ENCODE data around the gene SOWAHB.

SOWAHB gene

GRCh38 chr4:76882630-76883029 is 15.3 kb downstream of the SOWAHB start:
- TF ChIP-seq GATA3 (IDR thresholded peaks at IDR 0.05; ENCODE audit: low read depth, low read length) (no peak), GATA2 (IDR thresholded peaks at IDR 0.05; ENCODE audit: low read depth, low read length) (no peak)

- no peak for TF ChIP-seq GATA3 (IDR thresholded peaks at IDR 0.05; ENCODE audit: low read depth, low read length)
- TF ChIP-seq GATA2 (IDR thresholded peaks at IDR 0.05; ENCODE audit: low read depth, low read length) = no peak
Measured at GRCh38 chr4:76881375-76881774, 16.6 kb downstream of the SOWAHB start.

- TF ChIP-seq GATA3 (IDR thresholded peaks at IDR 0.05; ENCODE audit: low read depth, low read length) = no peak
- TF ChIP-seq GATA2 (IDR thresholded peaks at IDR 0.05; ENCODE audit: low read depth, low read length) = no peak
Measured at GRCh38 chr4:76879731-76880364, 18.1 kb downstream of the SOWAHB start.

- TF ChIP-seq GATA3 (IDR thresholded peaks at IDR 0.05; ENCODE audit: low read depth, low read length) = no peak
- TF ChIP-seq GATA2 (IDR thresholded peaks at IDR 0.05; ENCODE audit: low read depth, low read length) = no peak
Measured at GRCh38 chr4:76874176-76874575, 23.8 kb downstream of the SOWAHB start.

- no peak for TF ChIP-seq GATA3 (IDR thresholded peaks at IDR 0.05; ENCODE audit: low read depth, low read length)
- no peak for TF ChIP-seq GATA2 (IDR thresholded peaks at IDR 0.05; ENCODE audit: low read depth, low read length)
Measured at GRCh38 chr4:76873495-76873894, 24.4 kb downstream of the SOWAHB start.

- TF ChIP-seq GATA3 (IDR thresholded peaks at IDR 0.05; ENCODE audit: low read depth, low read length) (no peak), GATA2 (IDR thresholded peaks at IDR 0.05; ENCODE audit: low read depth, low read length) (no peak)
Measured at GRCh38 chr4:76872556-76872955, 25.4 kb downstream of the SOWAHB start.

GRCh38 chr4:76867880-76868655 is 29.9 kb downstream of the SOWAHB start:
- TF ChIP-seq GATA3 (IDR thresholded peaks at IDR 0.05; ENCODE audit: low read depth, low read length) = no peak
- no peak for TF ChIP-seq GATA2 (IDR thresholded peaks at IDR 0.05; ENCODE audit: low read depth, low read length)

GRCh38 chr4:76867377-76867776 is 30.6 kb downstream of the SOWAHB start:
- TF ChIP-seq GATA3 (IDR thresholded peaks at IDR 0.05; ENCODE audit: low read depth, low read length) (no peak), GATA2 (IDR thresholded peaks at IDR 0.05; ENCODE audit: low read depth, low read length) (no peak)

GRCh38 chr4:76866641-76867040 is 31.3 kb downstream of the SOWAHB start:
- no peak for TF ChIP-seq GATA2 (IDR thresholded peaks at IDR 0.05; ENCODE audit: low read depth, low read length)
- TF ChIP-seq GATA3 (IDR thresholded peaks at IDR 0.05; ENCODE audit: low read depth, low read length) = no peak

GRCh38 chr4:76858319-76858718 is 39.6 kb downstream of the SOWAHB start:
- TF ChIP-seq GATA2 (IDR thresholded peaks at IDR 0.05; ENCODE audit: low read depth, low read length) (no peak), GATA3 (IDR thresholded peaks at IDR 0.05; ENCODE audit: low read depth, low read length) (no peak)

GRCh38 chr4:76857074-76857409 is 40.9 kb downstream of the SOWAHB start:
- TF ChIP-seq GATA2 (IDR thresholded peaks at IDR 0.05; ENCODE audit: low read depth, low read length) (no peak), GATA3 (IDR thresholded peaks at IDR 0.05; ENCODE audit: low read depth, low read length) (no peak)

GRCh38 chr4:76856243-76857073 is 41.5 kb downstream of the SOWAHB start:
- TF ChIP-seq GATA2 (IDR thresholded peaks at IDR 0.05; ENCODE audit: low read depth, low read length) (no peak), GATA3 (IDR thresholded peaks at IDR 0.05; ENCODE audit: low read depth, low read length) (no peak)

GRCh38 chr4:76854858-76855257 is 43.1 kb downstream of the SOWAHB start:
- TF ChIP-seq GATA3 (IDR thresholded peaks at IDR 0.05; ENCODE audit: low read depth, low read length) = no peak
- no peak for TF ChIP-seq GATA2 (IDR thresholded peaks at IDR 0.05; ENCODE audit: low read depth, low read length)

- no peak for TF ChIP-seq GATA2 (IDR thresholded peaks at IDR 0.05; ENCODE audit: low read depth, low read length)
- no peak for TF ChIP-seq GATA3 (IDR thresholded peaks at IDR 0.05; ENCODE audit: low read depth, low read length)
Measured at GRCh38 chr4:76851375-76851774, 46.6 kb downstream of the SOWAHB start.

All from SH-SY5Y (cell line).